ENCODE data around the gene PPIL1. TPM values are rescaled to one million over a fixed set of nuclear protein-coding genes. Genes with fewer than 3 reads are reported as not detected.

The PPIL1 gene
- total RNA-seq: 10 to 100 TPM in 1 of 4 donors, 1 to 10 TPM in 3; 6.0 to 14.0 (median 6.4) TPM

DNA sequence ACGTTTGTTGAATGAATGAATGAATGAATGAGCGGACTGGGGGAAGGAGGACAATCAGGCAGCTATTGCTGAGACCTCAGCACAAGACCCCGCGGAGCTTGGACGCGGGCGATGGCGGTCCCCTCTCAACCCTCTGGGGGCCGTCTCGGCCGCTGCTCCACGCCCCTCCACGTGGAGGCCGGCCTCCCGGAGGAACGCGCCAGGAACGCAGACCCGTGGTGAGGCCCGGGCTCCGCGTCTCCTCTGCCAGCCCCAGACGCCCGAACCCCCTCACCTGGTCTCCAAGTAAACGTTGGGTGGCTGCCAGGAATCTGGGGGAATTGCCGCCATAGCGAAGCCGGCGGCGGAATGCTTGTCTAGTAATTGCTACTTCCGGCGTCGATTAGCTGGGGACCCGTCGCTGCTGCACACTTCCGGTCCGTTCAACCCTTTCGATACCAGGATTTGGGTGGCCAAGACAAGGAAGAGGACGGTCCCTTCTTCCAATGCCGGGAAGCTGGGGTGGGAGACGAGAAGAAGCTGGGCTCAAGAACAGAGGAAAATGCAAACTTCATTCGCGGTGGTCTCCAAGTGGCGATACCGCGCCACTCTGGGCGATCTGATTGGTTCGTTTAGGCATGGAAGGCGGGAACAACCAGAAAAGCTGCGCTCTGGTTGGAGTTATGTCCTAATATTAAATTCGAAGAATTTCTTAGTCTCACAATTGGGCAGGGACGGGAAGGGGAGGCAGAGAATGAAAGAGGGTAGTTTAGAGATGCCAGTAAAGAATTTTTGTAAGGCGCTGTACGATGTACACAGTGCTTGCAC lies at the start of gene PPIL1:
Gene PPIL1 (minus strand): TSS at position 361 of the 807 bp plus-strand sequence. CDS start 31 bp downstream, at position 330.
- peak within 1 kb of the TSS; percentile 75 to 98 (median 92) for H3K4me3 ChIP-seq
- peak within 1 kb of the TSS; percentile 85 to 90 (median 88) for H3K27ac ChIP-seq

DNA sequence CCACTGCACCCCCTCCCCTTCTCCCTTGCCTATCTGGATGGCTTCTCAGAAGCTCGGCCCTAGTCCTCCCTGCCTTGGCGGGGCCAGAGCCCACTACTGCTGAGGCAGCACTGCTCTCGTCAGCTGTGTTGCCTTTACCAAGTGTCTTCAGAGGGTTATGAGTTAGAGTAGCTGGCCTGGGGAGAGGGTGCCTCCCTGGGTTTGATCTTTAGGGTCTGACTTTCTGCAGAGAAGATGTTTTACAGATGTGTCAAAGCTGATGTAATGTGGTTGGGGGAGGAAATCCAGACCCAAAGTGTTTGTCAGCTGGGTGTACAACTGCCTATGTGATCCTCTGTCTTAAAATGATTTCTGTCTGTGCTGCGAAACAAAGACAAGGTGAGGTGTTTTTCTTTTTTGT lies 49.5 kb upstream of the PPIL1 start:
- peaks cover 0 to 50% (median 0%) of the 10 kb centered on the region in 3 donors for H3K36me3 ChIP-seq
- H3K27me3 ChIP-seq: no peaks in the 10 kb centered on the region
- H3K9me3 ChIP-seq: no peaks in the 10 kb centered on the region
- no peak for DNase-seq
- H3K4me3 ChIP-seq: no peak overlapping the region
- TF ChIP-seq, protein P1, sequence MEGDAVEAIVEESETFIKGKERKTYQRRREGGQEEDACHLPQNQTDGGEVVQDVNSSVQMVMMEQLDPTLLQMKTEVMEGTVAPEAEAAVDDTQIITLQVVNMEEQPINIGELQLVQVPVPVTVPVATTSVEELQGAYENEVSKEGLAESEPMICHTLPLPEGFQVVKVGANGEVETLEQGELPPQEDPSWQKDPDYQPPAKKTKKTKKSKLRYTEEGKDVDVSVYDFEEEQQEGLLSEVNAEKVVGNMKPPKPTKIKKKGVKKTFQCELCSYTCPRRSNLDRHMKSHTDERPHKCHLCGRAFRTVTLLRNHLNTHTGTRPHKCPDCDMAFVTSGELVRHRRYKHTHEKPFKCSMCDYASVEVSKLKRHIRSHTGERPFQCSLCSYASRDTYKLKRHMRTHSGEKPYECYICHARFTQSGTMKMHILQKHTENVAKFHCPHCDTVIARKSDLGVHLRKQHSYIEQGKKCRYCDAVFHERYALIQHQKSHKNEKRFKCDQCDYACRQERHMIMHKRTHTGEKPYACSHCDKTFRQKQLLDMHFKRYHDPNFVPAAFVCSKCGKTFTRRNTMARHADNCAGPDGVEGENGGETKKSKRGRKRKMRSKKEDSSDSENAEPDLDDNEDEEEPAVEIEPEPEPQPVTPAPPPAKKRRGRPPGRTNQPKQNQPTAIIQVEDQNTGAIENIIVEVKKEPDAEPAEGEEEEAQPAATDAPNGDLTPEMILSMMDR (IDR thresholded peaks at IDR 0.05): no peak
- TF ChIP-seq POLR2A (IDR thresholded peaks at IDR 0.05): no peak
- H3K27ac ChIP-seq: no peak overlapping the region
- no peaks in the 10 kb centered on the region for H3K4me1 ChIP-seq

More for the DNA sequence above, at the start of gene PPIL1:
- Histone ChIP-seq H3K9me3 (no peaks in the 10 kb centered on the region), H3K4me1 (peaks cover 0 to 19% (median 5%) of the 10 kb centered on the region in 4 donors), H3K27me3 (no peaks in the 10 kb centered on the region), H3K36me3 (no peaks in the 10 kb centered on the region)
- DNase-seq: peak; percentile 78 to 91 (median 87)
- peak in 1 of 2 donors; percentile 24 for TF ChIP-seq POLR2A (IDR thresholded peaks at IDR 0.05)
- TF ChIP-seq, protein P1 (IDR thresholded peaks at IDR 0.05): peak in 2 of 6 experiments; percentile 2 to 10

DNA sequence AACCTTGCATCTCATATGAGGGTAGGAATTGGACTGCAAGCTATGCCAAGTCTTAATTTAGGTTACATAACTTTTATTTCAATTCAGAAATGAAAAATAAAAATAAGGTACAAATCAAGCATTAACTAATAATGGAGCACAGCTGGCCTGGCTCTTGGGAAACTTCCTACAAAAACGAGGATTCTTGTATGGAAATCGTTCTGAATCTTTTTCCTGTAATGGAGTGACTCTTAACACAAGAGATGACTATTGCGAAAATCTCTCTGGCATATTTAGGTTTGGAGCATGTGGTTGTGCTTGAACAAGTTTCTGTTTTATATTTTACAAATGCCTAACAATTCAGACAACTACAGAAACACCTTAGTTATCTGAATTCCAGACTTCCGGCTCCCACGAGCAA lies 45.9 kb upstream of the PPIL1 start:
- Histone ChIP-seq H3K9me3 (no peaks in the 10 kb centered on the region), H3K36me3 (peaks cover 0 to 84% (median 0%) of the 10 kb centered on the region in 3 donors), H3K4me1 (no peaks in the 10 kb centered on the region), H3K27me3 (no peaks in the 10 kb centered on the region), H3K4me3 (no peak overlapping the region), H3K27ac (no peak overlapping the region)
- no peak for TF ChIP-seq POLR2A (IDR thresholded peaks at IDR 0.05)
- TF ChIP-seq, protein P1 (IDR thresholded peaks at IDR 0.05): no peak
- no peak for DNase-seq

DNA sequence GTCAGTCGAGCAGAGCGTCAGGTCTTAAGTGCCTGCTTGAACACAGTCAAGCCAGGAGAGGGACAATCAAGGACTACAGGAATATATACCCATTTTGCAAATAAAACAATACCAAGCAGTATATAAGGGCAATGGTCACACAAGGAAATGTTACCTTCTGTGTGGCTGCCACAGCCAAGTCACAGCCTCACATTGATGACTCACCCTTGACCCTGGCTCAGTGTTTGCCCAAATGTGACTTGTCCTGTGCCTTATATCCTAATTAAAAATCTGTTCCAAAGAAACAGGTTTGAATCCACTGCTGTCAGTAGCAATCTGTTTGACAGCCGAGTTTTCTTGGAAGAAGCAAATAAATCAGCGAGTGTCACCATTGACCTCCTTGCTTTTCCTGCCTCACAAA lies 45.4 kb upstream of the PPIL1 start:
- H3K27ac ChIP-seq: peak overlapping the region in 1 of 4 donors; percentile 11
- no peak for DNase-seq
- H3K4me3 ChIP-seq: no peak overlapping the region
- no peaks in the 10 kb centered on the region for H3K9me3 ChIP-seq
- no peaks in the 10 kb centered on the region for H3K4me1 ChIP-seq
- TF ChIP-seq POLR2A (IDR thresholded peaks at IDR 0.05): no peak
- TF ChIP-seq, protein P1 (IDR thresholded peaks at IDR 0.05): no peak
- H3K36me3 ChIP-seq: peaks cover 0 to 87% (median 0%) of the 10 kb centered on the region in 3 donors
- H3K27me3 ChIP-seq: no peaks in the 10 kb centered on the region

DNA sequence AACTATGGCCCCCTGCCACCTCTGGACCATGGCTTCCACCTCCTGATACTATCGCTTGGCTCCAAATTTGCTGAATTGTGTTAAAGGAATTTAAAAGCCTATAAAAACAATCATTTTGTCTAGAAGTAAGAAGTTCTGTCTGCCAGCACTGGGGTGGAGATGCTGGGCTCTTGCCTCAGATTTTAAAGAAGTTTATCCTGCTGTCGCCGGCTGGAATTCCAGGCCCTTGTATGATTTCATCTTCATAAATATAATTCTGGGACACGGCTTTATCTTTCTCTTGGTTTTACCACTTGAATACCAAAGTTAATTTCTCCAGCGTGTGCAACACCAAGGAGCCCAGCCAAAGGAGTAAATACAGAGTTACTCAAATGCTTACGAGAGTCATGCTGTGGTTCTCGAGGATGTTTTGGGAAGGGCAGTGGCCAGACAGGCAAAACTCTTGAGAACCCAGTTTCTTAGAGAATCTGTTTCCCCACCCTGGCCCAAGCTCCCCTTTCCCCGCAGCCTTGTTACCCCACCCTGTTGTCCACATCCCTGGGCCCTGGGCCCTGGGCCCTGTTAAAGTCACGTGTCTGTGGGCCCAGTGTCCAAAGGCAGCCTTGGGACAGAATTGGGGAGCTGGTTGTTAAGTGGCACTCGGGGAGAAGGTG lies 43.1 kb upstream of the PPIL1 start:
- no peak for TF ChIP-seq POLR2A (IDR thresholded peaks at IDR 0.05)
- TF ChIP-seq, protein P1 (IDR thresholded peaks at IDR 0.05): no peak
- no peak for DNase-seq
- H3K27me3 ChIP-seq: no peaks in the 10 kb centered on the region
- peaks cover 0 to 75% (median 0%) of the 10 kb centered on the region in 3 donors for H3K36me3 ChIP-seq
- H3K4me1 ChIP-seq: peaks cover 0 to 15% (median 0%) of the 10 kb centered on the region in 4 donors
- H3K4me3 ChIP-seq: no peak overlapping the region
- H3K27ac ChIP-seq: peak overlapping the region; percentile 28 to 72 (median 44)
- no peaks in the 10 kb centered on the region for H3K9me3 ChIP-seq

Measured in Peyer's patch (tissue), 4 donors.